Measurements from ENCODE around the gene BRSK2. TPM values are rescaled to one million over a fixed set of nuclear protein-coding genes. Genes with fewer than 3 reads are reported as not detected.

BRSK2 gene
- total RNA-seq, 1 donor from 2014 or later: 0.59 TPM

GRCh38 chr11:1397146-1397861 is 7.6 kb downstream of the BRSK2 start:
- DNase-seq: no peak

- DNase-seq: no peak
Measured at GRCh38 chr11:1397862-1398527, 8.3 kb downstream of the BRSK2 start.

GRCh38 chr11:1398528-1399235 is 8.9 kb downstream of the BRSK2 start:
- no peak for DNase-seq

GRCh38 chr11:1399386-1400316 is 9.9 kb downstream of the BRSK2 start:
- no peak for DNase-seq

- DNase-seq: no peak
Measured at GRCh38 chr11:1400317-1401170, 10.8 kb downstream of the BRSK2 start.

GRCh38 chr11:1401171-1401445 is 11.4 kb downstream of the BRSK2 start:
- DNase-seq: no peak

- peak; percentile 28 for DNase-seq
Measured at GRCh38 chr11:1401656-1402221, 12.0 kb downstream of the BRSK2 start.

- no peak for DNase-seq
Measured at GRCh38 chr11:1402355-1403077, 12.8 kb downstream of the BRSK2 start.

- no peak for DNase-seq
Measured at GRCh38 chr11:1403078-1403620, 13.4 kb downstream of the BRSK2 start.

GRCh38 chr11:1403721-1404460 is 14.2 kb downstream of the BRSK2 start:
- DNase-seq: no peak

GRCh38 chr11:1404461-1405185 is 14.9 kb downstream of the BRSK2 start:
- DNase-seq: no peak

GRCh38 chr11:1405186-1406020 is 15.7 kb downstream of the BRSK2 start:
- DNase-seq: no peak

- no peak for DNase-seq
Measured at GRCh38 chr11:1406571-1407485, 17.1 kb downstream of the BRSK2 start.

GRCh38 chr11:1407668-1408067 is 17.9 kb downstream of the BRSK2 start:
- DNase-seq: no peak

- DNase-seq: no peak
Measured at GRCh38 chr11:1408346-1408745, 18.6 kb downstream of the BRSK2 start.

GRCh38 chr11:1409108-1409851 is 19.5 kb downstream of the BRSK2 start:
- no peak for DNase-seq
